ENCODE data around the gene OPN4.

Gene OPN4

DNA sequence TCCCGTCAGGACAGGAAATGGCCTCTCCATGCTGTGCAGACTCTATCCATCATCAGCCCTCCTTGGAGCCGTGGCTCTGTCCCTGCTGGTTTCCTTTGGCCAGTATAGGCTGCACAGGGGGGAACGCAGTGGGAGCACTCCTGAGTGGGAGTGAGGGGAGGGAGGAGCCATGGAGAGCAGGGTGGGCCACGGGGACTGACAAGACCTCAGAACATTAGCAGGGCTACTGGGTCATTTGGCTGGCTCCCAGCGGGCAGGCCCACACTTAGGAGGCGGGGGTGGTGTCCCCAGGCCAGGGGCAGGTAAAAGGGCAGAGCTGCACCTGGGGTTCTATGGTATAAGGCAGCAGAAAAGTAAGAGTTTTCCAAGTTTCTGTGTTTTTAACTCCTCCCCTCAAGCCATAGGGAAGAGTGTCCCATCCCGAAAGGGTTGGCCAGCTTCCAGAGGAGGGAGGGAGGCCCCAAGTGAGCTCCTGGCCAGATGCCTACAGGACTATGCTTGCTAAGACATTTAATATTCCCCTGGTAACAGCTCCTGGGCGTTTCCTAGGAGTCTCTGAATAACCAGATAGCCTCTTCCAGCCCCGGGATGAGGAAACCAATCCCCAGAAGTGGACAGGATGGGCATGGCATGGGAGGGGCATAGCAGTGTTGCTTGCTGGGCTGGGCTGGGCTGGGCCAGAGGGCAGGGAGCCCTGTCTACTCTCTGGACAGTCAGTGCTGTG is 5.5 kb upstream of the OPN4 start:
- Histone ChIP-seq H3K27ac (ENCODE audit: low read length) (no peak overlapping the region), H3K9me3 (ENCODE audit: control insufficient read depth, low read depth, low read length) (no peaks in the 10 kb centered on the region), H3K9ac (ENCODE audit: low read length) (no peak overlapping the region), H3K36me3 (ENCODE audit: control insufficient read depth, low read depth, low read length) (no peaks in the 10 kb centered on the region), H3K27me3 (ENCODE audit: control insufficient read depth, insufficient read depth, low read length) (no peaks in the 10 kb centered on the region), H3K4me1 (ENCODE audit: control insufficient read depth, low read depth, low read length) (peaks cover 7% of the 10 kb centered on the region), H3K4me3 (ENCODE audit: low read length) (no peak overlapping the region)

- Histone ChIP-seq H3K9me3 (ENCODE audit: control insufficient read depth, low read depth, low read length) (no peaks in the 10 kb centered on the region), H3K36me3 (ENCODE audit: control insufficient read depth, low read depth, low read length) (no peaks in the 10 kb centered on the region), H3K9ac (ENCODE audit: low read length) (no peak overlapping the region), H3K4me3 (ENCODE audit: low read length) (no peak overlapping the region), H3K27ac (ENCODE audit: low read length) (no peak overlapping the region), H3K27me3 (ENCODE audit: control insufficient read depth, insufficient read depth, low read length) (no peaks in the 10 kb centered on the region), H3K4me1 (ENCODE audit: control insufficient read depth, low read depth, low read length) (peaks cover 7% of the 10 kb centered on the region)
These were observed 4.7 kb upstream of the OPN4 start for GRCh38 chr10:86649471-86650150.

GRCh38 chr10:86650151-86650550 is 4.2 kb upstream of the OPN4 start:
- Histone ChIP-seq H3K4me1 (ENCODE audit: control insufficient read depth, low read depth, low read length) (peaks cover 7% of the 10 kb centered on the region), H3K27me3 (ENCODE audit: control insufficient read depth, insufficient read depth, low read length) (no peaks in the 10 kb centered on the region), H3K9me3 (ENCODE audit: control insufficient read depth, low read depth, low read length) (no peaks in the 10 kb centered on the region), H3K27ac (ENCODE audit: low read length) (no peak overlapping the region), H3K36me3 (ENCODE audit: control insufficient read depth, low read depth, low read length) (no peaks in the 10 kb centered on the region), H3K9ac (ENCODE audit: low read length) (no peak overlapping the region), H3K4me3 (ENCODE audit: low read length) (no peak overlapping the region)

- H3K9me3 ChIP-seq (ENCODE audit: control insufficient read depth, low read depth, low read length): no peaks in the 10 kb centered on the region
- H3K4me3 ChIP-seq (ENCODE audit: low read length): no peak overlapping the region
- H3K36me3 ChIP-seq (ENCODE audit: control insufficient read depth, low read depth, low read length): no peaks in the 10 kb centered on the region
- H3K9ac ChIP-seq (ENCODE audit: low read length): no peak overlapping the region
- H3K27me3 ChIP-seq (ENCODE audit: control insufficient read depth, insufficient read depth, low read length): no peaks in the 10 kb centered on the region
- H3K4me1 ChIP-seq (ENCODE audit: control insufficient read depth, low read depth, low read length): peaks cover 7% of the 10 kb centered on the region
- H3K27ac ChIP-seq (ENCODE audit: low read length): no peak overlapping the region
These were observed 3.3 kb upstream of the OPN4 start for GRCh38 chr10:86651021-86651471.

- peaks cover 7% of the 10 kb centered on the region for H3K4me1 ChIP-seq (ENCODE audit: control insufficient read depth, low read depth, low read length)
- no peak overlapping the region for H3K4me3 ChIP-seq (ENCODE audit: low read length)
- no peaks in the 10 kb centered on the region for H3K9me3 ChIP-seq (ENCODE audit: control insufficient read depth, low read depth, low read length)
- H3K27me3 ChIP-seq (ENCODE audit: control insufficient read depth, insufficient read depth, low read length): no peaks in the 10 kb centered on the region
- no peaks in the 10 kb centered on the region for H3K36me3 ChIP-seq (ENCODE audit: control insufficient read depth, low read depth, low read length)
- no peak overlapping the region for H3K9ac ChIP-seq (ENCODE audit: low read length)
- no peak overlapping the region for H3K27ac ChIP-seq (ENCODE audit: low read length)
These were observed 2.6 kb upstream of the OPN4 start for GRCh38 chr10:86651631-86652331.

DNA sequence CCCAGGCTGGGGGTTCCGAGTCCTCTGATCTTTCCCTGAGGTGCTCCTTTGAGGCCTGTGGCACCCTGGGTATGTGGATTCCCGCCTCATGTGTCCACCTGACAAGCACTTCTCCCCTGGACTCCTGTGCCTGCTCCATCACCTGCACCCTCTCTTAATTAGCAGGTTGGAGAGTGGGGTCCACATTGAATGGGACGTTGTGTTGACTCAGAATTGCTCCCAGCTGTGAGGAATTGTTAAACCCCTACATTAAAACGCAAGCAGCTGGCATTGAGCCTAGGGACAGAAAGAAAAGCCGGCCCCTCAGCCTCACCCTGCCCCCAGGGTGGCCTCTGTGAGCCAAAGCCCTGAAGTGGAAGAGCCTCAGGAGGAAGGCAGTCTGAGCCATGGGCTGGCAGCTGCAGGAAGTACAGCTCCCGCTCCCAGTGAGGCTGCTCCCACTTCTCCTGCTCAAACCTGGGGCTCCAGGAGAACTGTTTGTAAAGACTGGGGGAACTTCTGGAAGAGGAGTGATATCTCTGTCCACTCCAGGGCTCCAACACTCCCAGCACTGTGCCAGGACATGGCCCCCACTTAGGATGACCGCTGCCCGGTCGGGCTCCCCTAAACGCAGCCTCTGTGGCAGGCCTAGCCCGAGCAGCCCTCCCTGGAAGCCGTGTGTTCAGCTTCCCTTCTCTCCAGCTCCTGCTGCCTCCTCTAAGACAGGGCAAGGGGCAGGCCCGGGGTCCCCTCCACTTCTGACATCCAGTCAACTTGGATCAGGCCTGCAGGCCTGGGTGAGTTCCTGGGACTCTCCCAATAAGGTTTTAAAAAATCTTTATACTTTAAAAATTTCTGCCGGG is 1.8 kb upstream of the OPN4 start:
- H3K4me1 ChIP-seq (ENCODE audit: control insufficient read depth, low read depth, low read length): peaks cover 7% of the 10 kb centered on the region
- no peaks in the 10 kb centered on the region for H3K9me3 ChIP-seq (ENCODE audit: control insufficient read depth, low read depth, low read length)
- H3K36me3 ChIP-seq (ENCODE audit: control insufficient read depth, low read depth, low read length): no peaks in the 10 kb centered on the region
- no peak overlapping the region for H3K4me3 ChIP-seq (ENCODE audit: low read length)
- H3K9ac ChIP-seq (ENCODE audit: low read length): no peak overlapping the region
- H3K27ac ChIP-seq (ENCODE audit: low read length): no peak overlapping the region
- H3K27me3 ChIP-seq (ENCODE audit: control insufficient read depth, insufficient read depth, low read length): no peaks in the 10 kb centered on the region

DNA sequence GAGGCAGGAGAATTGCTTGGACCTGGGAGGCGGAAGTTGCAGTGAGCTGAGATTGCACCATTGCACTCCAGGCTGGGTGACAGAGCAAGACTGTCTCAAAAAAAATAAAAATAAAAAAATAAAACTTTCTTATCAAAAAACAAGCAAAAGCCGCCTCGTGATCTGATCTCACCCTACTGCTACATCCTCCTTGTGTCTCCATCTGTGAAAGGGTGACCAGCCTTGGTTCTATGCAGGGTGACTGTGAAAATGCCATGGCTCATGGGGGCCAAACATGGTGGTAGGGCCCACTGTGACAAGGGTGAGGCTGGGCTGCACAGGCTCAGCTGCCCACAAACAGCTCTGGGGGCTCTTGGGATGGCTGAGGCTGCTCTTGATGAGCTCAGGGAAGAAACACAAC is 968 bp upstream of the OPN4 start:
- Histone ChIP-seq H3K4me1 (ENCODE audit: control insufficient read depth, low read depth, low read length) (peaks cover 7% of the 10 kb centered on the region), H3K4me3 (ENCODE audit: low read length) (no peak overlapping the region), H3K9me3 (ENCODE audit: control insufficient read depth, low read depth, low read length) (no peaks in the 10 kb centered on the region), H3K27me3 (ENCODE audit: control insufficient read depth, insufficient read depth, low read length) (no peaks in the 10 kb centered on the region), H3K27ac (ENCODE audit: low read length) (no peak overlapping the region), H3K36me3 (ENCODE audit: control insufficient read depth, low read depth, low read length) (no peaks in the 10 kb centered on the region), H3K9ac (ENCODE audit: low read length) (no peak overlapping the region)

GRCh38 chr10:86653987-86654386 is 360 bp upstream of the OPN4 start:
- Histone ChIP-seq H3K36me3 (ENCODE audit: control insufficient read depth, low read depth, low read length) (no peaks in the 10 kb centered on the region), H3K9me3 (ENCODE audit: control insufficient read depth, low read depth, low read length) (no peaks in the 10 kb centered on the region), H3K27me3 (ENCODE audit: control insufficient read depth, insufficient read depth, low read length) (no peaks in the 10 kb centered on the region), H3K27ac (ENCODE audit: low read length) (no peak overlapping the region), H3K9ac (ENCODE audit: low read length) (no peak overlapping the region), H3K4me3 (ENCODE audit: low read length) (no peak overlapping the region), H3K4me1 (ENCODE audit: control insufficient read depth, low read depth, low read length) (peaks cover 7% of the 10 kb centered on the region)

DNA sequence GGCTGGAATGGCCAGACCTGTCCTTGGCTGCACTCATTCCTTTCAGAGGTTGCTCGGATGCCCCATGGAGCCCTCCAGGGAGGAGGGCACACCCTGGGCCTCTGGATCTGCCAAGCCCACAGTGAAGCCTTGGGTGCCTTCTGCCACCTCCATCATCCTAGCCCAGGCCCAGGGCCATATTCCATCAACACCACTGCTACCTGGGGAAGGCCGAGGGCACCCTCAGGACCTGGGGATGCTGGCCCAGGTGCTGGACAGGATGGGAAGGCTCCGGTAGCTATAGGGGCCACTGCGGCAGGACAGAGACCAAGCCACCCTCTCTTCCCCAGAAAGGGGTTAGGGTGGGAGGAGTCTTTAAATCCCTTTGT is 810 bp downstream of the OPN4 start:
- Histone ChIP-seq H3K36me3 (ENCODE audit: control insufficient read depth, low read depth, low read length) (no peaks in the 10 kb centered on the region), H3K27ac (ENCODE audit: low read length) (no peak overlapping the region), H3K27me3 (ENCODE audit: control insufficient read depth, insufficient read depth, low read length) (no peaks in the 10 kb centered on the region), H3K9ac (ENCODE audit: low read length) (no peak overlapping the region), H3K4me1 (ENCODE audit: control insufficient read depth, low read depth, low read length) (peaks cover 7% of the 10 kb centered on the region), H3K4me3 (ENCODE audit: low read length) (no peak overlapping the region), H3K9me3 (ENCODE audit: control insufficient read depth, low read depth, low read length) (no peaks in the 10 kb centered on the region)

- peaks cover 7% of the 10 kb centered on the region for H3K4me1 ChIP-seq (ENCODE audit: control insufficient read depth, low read depth, low read length)
- no peaks in the 10 kb centered on the region for H3K9me3 ChIP-seq (ENCODE audit: control insufficient read depth, low read depth, low read length)
- no peak overlapping the region for H3K4me3 ChIP-seq (ENCODE audit: low read length)
- H3K27me3 ChIP-seq (ENCODE audit: control insufficient read depth, insufficient read depth, low read length): no peaks in the 10 kb centered on the region
- H3K36me3 ChIP-seq (ENCODE audit: control insufficient read depth, low read depth, low read length): no peaks in the 10 kb centered on the region
- no peak overlapping the region for H3K27ac ChIP-seq (ENCODE audit: low read length)
- no peak overlapping the region for H3K9ac ChIP-seq (ENCODE audit: low read length)
These were observed 1.2 kb downstream of the OPN4 start for GRCh38 chr10:86655596-86655995.

DNA sequence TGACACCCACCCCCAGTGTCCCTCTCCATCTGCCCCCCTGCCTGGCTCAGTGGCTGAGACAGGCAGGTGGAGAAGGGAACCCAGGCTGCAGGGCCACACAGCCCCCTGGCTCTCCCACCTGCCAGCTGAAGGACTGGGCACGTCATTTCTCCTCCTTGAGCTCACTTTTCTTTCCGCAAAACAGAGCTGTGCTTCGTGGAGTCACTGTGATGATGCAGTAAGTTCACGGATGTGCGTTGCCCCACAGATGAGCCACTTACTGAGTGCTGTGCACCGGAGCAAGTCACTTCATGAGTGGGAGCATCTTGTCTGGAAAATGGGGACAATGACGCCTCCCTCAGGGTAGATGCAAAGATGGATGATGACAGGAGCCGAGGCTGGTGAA is 2.7 kb downstream of the OPN4 start:
- Histone ChIP-seq H3K27me3 (ENCODE audit: control insufficient read depth, insufficient read depth, low read length) (no peaks in the 10 kb centered on the region), H3K4me1 (ENCODE audit: control insufficient read depth, low read depth, low read length) (peaks cover 7% of the 10 kb centered on the region), H3K9ac (ENCODE audit: low read length) (no peak overlapping the region), H3K36me3 (ENCODE audit: control insufficient read depth, low read depth, low read length) (no peaks in the 10 kb centered on the region), H3K9me3 (ENCODE audit: control insufficient read depth, low read depth, low read length) (no peaks in the 10 kb centered on the region), H3K27ac (ENCODE audit: low read length) (no peak overlapping the region), H3K4me3 (ENCODE audit: low read length) (no peak overlapping the region)
